HCT116 (cell line): ENCODE results near the gene STK39. TPM values are rescaled to one million over a fixed set of nuclear protein-coding genes. Genes with fewer than 3 reads are reported as not detected.

Source experiments
- ATAC-seq: fragments of 200-7000 bp; cut with Tn5 transposase; 2 replicates; pipeline ENCODE4 v1.9.1; 2020; ENCODE audit warnings: mild to moderate bottlenecking, moderate library complexity
- BruUV-seq: library from RNA; stranded (reverse); fragments of 400-500 nt; replicated peaks from 2 replicates; lab custom pipeline; 2021; lab: Mats Ljungman, UMichigan
- CTCF ChIA-PET: fragments of 300-600 bp; sonication (Branson Sonifier 250); formaldehyde crosslinking; loops from one replicate; lab custom pipeline; 2021; ENCODE audit warnings: antibody characterized with exemption; lab: Charles Lee
- POLR2A ChIA-PET: fragments of 300-600, 350-600 bp; sonication (Branson Sonifier 250); formaldehyde crosslinking; loops from one replicate; lab custom pipeline; 2021; ENCODE audit warnings: antibody characterized with exemption; lab: Charles Lee
- RAD21 ChIA-PET, 2 experiments: fragments of 300-600 bp; sonication (Branson Sonifier 250); formaldehyde crosslinking; loops; one replicate each; lab custom pipeline; 2023; ENCODE audit warnings: low total read pairs in 2 of 2; ENCODE audit not compliant: uncharacterized antibody in 2 of 2, unreplicated experiment in 2 of 2, low non-redundant PET in 1 of 2; lab: Charles Lee
- DNase-seq: peaks from one replicate; pipeline ENCODE4 v3.0.0-alpha.2; 2010; ENCODE audit warnings: low read depth, low spot score
- H2AFZ ChIP-seq: fragments of 200-600 bp; shearing (Covaris generic), sonication (generic); 2 replicates; pipeline ENCODE4 v1.6.1; 2017; ENCODE audit warnings: low read depth, mixed run types, mixed read lengths, antibody characterized with exemption, low read length; ENCODE audit not compliant: poor library complexity, severe bottlenecking
- H3K27ac ChIP-seq: 2 replicates; pipeline ENCODE4 v1.5.1; 2012; ENCODE audit warnings: low read depth, low read length
- H3K27me3 ChIP-seq: fragments of 200-600 bp; sonication (generic); 2 replicates; pipeline ENCODE4 v1.6.1; 2016; ENCODE audit warnings: mixed run types, low read length, mixed read lengths; ENCODE audit not compliant: insufficient read depth
- H3K36me3 ChIP-seq, 2 experiments: fragments of 200-500 bp in 1 of 2; fragments of 200-600 bp in 1 of 2; sonication (Bioruptor generic) in 1 of 2; sonication (generic) in 1 of 2; 2 replicates each; pipeline versions ENCODE4 v1.5.1 to v1.6.1; 2014 to 2016; ENCODE audit warnings: low read length in 2 of 2, inconsistent platforms in 1 of 2, mixed read lengths in 1 of 2, mixed run types in 1 of 2; ENCODE audit not compliant: insufficient read depth in 2 of 2, control insufficient read depth in 1 of 2
- H3K4me1 ChIP-seq, 2 experiments: fragments of 200-600 bp in 1 of 2; sonication (generic) in 1 of 2; 2 replicates each; pipeline versions ENCODE4 v1.5.1 to v1.6.1; 2012 to 2017; ENCODE audit warnings: low read length in 2 of 2, inconsistent platforms in 1 of 2, mild to moderate bottlenecking in 1 of 2, mixed read lengths in 1 of 2, mixed run types in 1 of 2, moderate library complexity in 1 of 2; ENCODE audit not compliant: insufficient read depth in 2 of 2, control insufficient read depth in 1 of 2
- H3K4me2 ChIP-seq: fragments of 200-600 bp; sonication (generic); 2 replicates; pipeline ENCODE4 v1.6.1; 2017; ENCODE audit warnings: mixed run types, low read length, mixed read lengths
- H3K4me3 ChIP-seq, 2 experiments: fragments of 200-600 bp in 1 of 2; sonication (generic) in 1 of 2; replicated peaks in 1 of 2; 2 replicates each; pipeline ENCODE4 v1.5.1; 2011 to 2016; ENCODE audit warnings: low read length in 2 of 2, control low read depth in 1 of 2, low read depth in 1 of 2, mild to moderate bottlenecking in 1 of 2, mixed read lengths in 1 of 2, mixed run types in 1 of 2
- H3K79me2 ChIP-seq: fragments of 200-600 bp; sonication (generic); 2 replicates; pipeline ENCODE4 v1.6.1; 2017; ENCODE audit warnings: mild to moderate bottlenecking, mixed run types, low read length, moderate library complexity, mixed read lengths; ENCODE audit not compliant: insufficient read depth
- H3K9ac ChIP-seq: fragments of 200-600 bp; sonication (generic); 2 replicates; pipeline ENCODE4 v1.6.1; 2016; ENCODE audit warnings: low read length, mixed read lengths
- H3K9me2 ChIP-seq: fragments of 200-600 bp; sonication (generic), shearing (Covaris generic); 2 replicates; pipeline ENCODE4 v1.6.1; 2017; ENCODE audit warnings: mixed run types, mild to moderate bottlenecking, moderate library complexity; ENCODE audit not compliant: insufficient read depth
- H3K9me3 ChIP-seq, 2 experiments: fragments of 200-500 bp in 1 of 2; fragments of 200-600 bp in 1 of 2; sonication (Bioruptor generic) in 1 of 2; sonication (generic) in 1 of 2; 2 replicates each; pipeline ENCODE4 v1.6.1; 2014 to 2017; ENCODE audit warnings: low read length in 2 of 2, mixed read lengths in 2 of 2, inconsistent platforms in 1 of 2, low read depth in 1 of 2, mild to moderate bottlenecking in 1 of 2, mixed run types in 1 of 2, moderate library complexity in 1 of 2; ENCODE audit not compliant: control insufficient read depth in 1 of 2, insufficient read depth in 1 of 2
- H4K20me1 ChIP-seq: fragments of 200-600 bp; sonication (generic), shearing (Covaris generic); 2 replicates; pipeline ENCODE4 v1.6.1; 2017; ENCODE audit warnings: mixed run types, mild to moderate bottlenecking, moderate library complexity; ENCODE audit not compliant: insufficient read depth
- CBX3 ChIP-seq: IDR thresholded peaks from 2 replicates; pipeline ENCODE4 v1.6.1; 2012; ENCODE audit warnings: low read depth
- CEBPB ChIP-seq: IDR thresholded peaks from 2 replicates; pipeline ENCODE4 v1.6.1; 2012; ENCODE audit warnings: low read depth
- ELF1 ChIP-seq: IDR thresholded peaks from 2 replicates; pipeline ENCODE4 v1.6.1; 2012; ENCODE audit warnings: low read depth, borderline replicate concordance
- EZH2phosphoT487 ChIP-seq: fragments of 200-600 bp; IDR thresholded peaks from 2 replicates; pipeline ENCODE4 v1.6.1; 2018; ENCODE audit warnings: antibody characterized with exemption, borderline replicate concordance
- FOSL1 ChIP-seq: IDR thresholded peaks from 2 replicates; pipeline ENCODE4 v1.6.1; 2012; ENCODE audit warnings: low read depth
- JUND ChIP-seq: IDR thresholded peaks from 2 replicates; pipeline ENCODE4 v1.6.1; 2012
- RAD21 ChIP-seq: IDR thresholded peaks from 2 replicates; pipeline ENCODE4 v1.6.1; 2012; ENCODE audit warnings: low read depth, mild to moderate bottlenecking
- SIN3A ChIP-seq: IDR thresholded peaks from 2 replicates; pipeline ENCODE4 v1.6.1; 2012; ENCODE audit warnings: low read depth
- SP1 ChIP-seq: IDR thresholded peaks from 2 replicates; pipeline ENCODE4 v1.6.1; 2012; ENCODE audit warnings: low read depth
- SRF ChIP-seq: IDR thresholded peaks from 2 replicates; pipeline ENCODE4 v1.6.1; 2012; ENCODE audit warnings: low read depth
- TCF7L2 ChIP-seq: IDR thresholded peaks from 2 replicates; pipeline ENCODE4 v1.7.0; 2011; ENCODE audit warnings: borderline replicate concordance, inconsistent platforms; ENCODE audit not compliant: insufficient read depth, insufficient read length; ENCODE audit errors: extremely low read depth
- YY1 ChIP-seq: IDR thresholded peaks from 2 replicates; pipeline ENCODE4 v1.6.1; 2011; ENCODE audit warnings: low read length, low read depth, moderate library complexity, mild to moderate bottlenecking; ENCODE audit not compliant: insufficient replicate concordance; ENCODE audit errors: extremely low read depth
- ZFX ChIP-seq: fragments of 450-650 bp; IDR thresholded peaks from 2 replicates; pipeline ENCODE4 v1.6.1; 2017
- ZNF274 ChIP-seq: fragments of 200-500 bp; sonication (Bioruptor generic); IDR thresholded peaks from 2 replicates; pipeline ENCODE4 v1.6.1; 2014; ENCODE audit warnings: mild to moderate bottlenecking, low read depth, low read length, inconsistent platforms
- intact Hi-C: fragments of 100-400 bp; cut with micrococcal nuclease; formaldehyde crosslinking; loops from 2 replicates; pipeline ENCODE4 v1.10.0; 2022
- total RNA-seq: library from RNA; stranded (reverse); gene quantifications from one replicate; pipeline ENCODE4 v1.2.1, GENCODE V29; 2021; ENCODE audit not compliant: unreplicated experiment
- TF ChIP-seq, protein P1 (sequence below): IDR thresholded peaks from 2 replicates; pipeline ENCODE4 v1.6.1; 2012
- TF ChIP-seq, protein P2 (sequence below): IDR thresholded peaks from 2 replicates; pipeline ENCODE4 v1.6.1; 2012
- TF ChIP-seq, protein P3 (sequence below): IDR thresholded peaks from 2 replicates; pipeline ENCODE4 v1.6.1; 2011; ENCODE audit warnings: mild to moderate bottlenecking, low read length, moderate library complexity; ENCODE audit not compliant: insufficient replicate concordance; ENCODE audit errors: extremely low read depth
- TF ChIP-seq, protein P4 (sequence below), 3 experiments: fragments of 200-600 bp in 1 of 3; sonication (generic) in 1 of 3; IDR thresholded peaks in 2 of 3; conservative IDR thresholded peaks in 1 of 3; 2 replicates each; pipeline ENCODE4 v1.5.1; 2012 to 2017; ENCODE audit warnings: low read depth in 2 of 3, low read length in 2 of 3, antibody characterized with exemption in 1 of 3, borderline replicate concordance in 1 of 3, control low read depth in 1 of 3, mild to moderate bottlenecking in 1 of 3, mixed read lengths in 1 of 3, mixed run types in 1 of 3, moderate library complexity in 1 of 3; ENCODE audit not compliant: insufficient read depth in 1 of 3

Gene STK39
- total RNA-seq, 1 experiment from 2014 or later, result 118 TPM

DNA sequence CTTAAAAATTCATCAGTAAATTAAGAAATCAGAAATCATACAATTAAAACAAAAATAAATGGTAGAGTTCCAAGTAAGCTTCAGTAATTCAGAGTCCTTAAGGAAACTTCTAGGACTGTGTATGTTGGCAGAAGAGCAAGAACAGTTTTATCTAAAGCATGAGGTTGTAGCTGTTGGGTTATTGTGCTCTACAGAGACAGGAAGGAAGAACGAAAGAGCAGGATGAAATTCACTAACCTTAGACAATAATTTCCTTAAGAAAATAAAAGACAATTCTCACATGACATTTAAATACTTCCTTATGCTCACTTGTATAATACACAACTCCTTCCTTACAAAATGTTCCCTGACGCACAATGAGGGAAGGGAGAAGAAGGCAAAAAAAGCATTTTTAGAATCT, 133.4 kb downstream of the STK39 start:
- no peak for ATAC-seq
- TF ChIP-seq CBX3 (no peak), ZFX (no peak), ELF1 (no peak), RAD21 (no peak), YY1 (no peak), SRF (no peak), SIN3A (no peak), JUND (no peak), FOSL1 (no peak), ZNF274 (no peak), CEBPB (no peak), EZH2phosphoT487 (no peak), TCF7L2 (no peak), SP1 (no peak)
- TF ChIP-seq, protein P1, sequence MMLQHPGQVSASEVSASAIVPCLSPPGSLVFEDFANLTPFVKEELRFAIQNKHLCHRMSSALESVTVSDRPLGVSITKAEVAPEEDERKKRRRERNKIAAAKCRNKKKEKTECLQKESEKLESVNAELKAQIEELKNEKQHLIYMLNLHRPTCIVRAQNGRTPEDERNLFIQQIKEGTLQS, result no peak
- TF ChIP-seq, protein P2, sequence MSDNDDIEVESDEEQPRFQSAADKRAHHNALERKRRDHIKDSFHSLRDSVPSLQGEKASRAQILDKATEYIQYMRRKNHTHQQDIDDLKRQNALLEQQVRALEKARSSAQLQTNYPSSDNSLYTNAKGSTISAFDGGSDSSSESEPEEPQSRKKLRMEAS, result no peak
- TF ChIP-seq, protein P3, sequence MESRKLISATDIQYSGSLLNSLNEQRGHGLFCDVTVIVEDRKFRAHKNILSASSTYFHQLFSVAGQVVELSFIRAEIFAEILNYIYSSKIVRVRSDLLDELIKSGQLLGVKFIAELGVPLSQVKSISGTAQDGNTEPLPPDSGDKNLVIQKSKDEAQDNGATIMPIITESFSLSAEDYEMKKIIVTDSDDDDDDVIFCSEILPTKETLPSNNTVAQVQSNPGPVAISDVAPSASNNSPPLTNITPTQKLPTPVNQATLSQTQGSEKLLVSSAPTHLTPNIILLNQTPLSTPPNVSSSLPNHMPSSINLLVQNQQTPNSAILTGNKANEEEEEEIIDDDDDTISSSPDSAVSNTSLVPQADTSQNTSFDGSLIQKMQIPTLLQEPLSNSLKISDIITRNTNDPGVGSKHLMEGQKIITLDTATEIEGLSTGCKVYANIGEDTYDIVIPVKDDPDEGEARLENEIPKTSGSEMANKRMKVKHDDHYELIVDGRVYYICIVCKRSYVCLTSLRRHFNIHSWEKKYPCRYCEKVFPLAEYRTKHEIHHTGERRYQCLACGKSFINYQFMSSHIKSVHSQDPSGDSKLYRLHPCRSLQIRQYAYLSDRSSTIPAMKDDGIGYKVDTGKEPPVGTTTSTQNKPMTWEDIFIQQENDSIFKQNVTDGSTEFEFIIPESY, result no peak
- TF ChIP-seq, protein P4, sequence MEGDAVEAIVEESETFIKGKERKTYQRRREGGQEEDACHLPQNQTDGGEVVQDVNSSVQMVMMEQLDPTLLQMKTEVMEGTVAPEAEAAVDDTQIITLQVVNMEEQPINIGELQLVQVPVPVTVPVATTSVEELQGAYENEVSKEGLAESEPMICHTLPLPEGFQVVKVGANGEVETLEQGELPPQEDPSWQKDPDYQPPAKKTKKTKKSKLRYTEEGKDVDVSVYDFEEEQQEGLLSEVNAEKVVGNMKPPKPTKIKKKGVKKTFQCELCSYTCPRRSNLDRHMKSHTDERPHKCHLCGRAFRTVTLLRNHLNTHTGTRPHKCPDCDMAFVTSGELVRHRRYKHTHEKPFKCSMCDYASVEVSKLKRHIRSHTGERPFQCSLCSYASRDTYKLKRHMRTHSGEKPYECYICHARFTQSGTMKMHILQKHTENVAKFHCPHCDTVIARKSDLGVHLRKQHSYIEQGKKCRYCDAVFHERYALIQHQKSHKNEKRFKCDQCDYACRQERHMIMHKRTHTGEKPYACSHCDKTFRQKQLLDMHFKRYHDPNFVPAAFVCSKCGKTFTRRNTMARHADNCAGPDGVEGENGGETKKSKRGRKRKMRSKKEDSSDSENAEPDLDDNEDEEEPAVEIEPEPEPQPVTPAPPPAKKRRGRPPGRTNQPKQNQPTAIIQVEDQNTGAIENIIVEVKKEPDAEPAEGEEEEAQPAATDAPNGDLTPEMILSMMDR (IDR thresholded peaks at IDR 0.05 in 2 of 3, conservative IDR thresholded peaks at IDR 0.05 in 1 of 3; ENCODE audit: borderline replicate concordance in 1 of 3, insufficient read depth in 1 of 3, low read depth in 2 of 3, low read length in 2 of 3), result no peak
- no peak for DNase-seq
- POLR2A ChIA-PET, result no interaction called here
- CTCF ChIA-PET, result no interaction called here
- Histone ChIP-seq H3K9ac (no peak overlapping the region), H3K27me3 (no peaks in the 10 kb centered on the region), H4K20me1 (no peaks in the 10 kb centered on the region; the same call in none of the 2 replicates), H3K4me1 (no peaks in the 10 kb centered on the region), H2AFZ (no peak overlapping the region), H3K27ac (no peak overlapping the region), H3K9me2 (no peaks in the 10 kb centered on the region), H3K79me2 (peaks cover 57% of the 10 kb centered on the region), H3K36me3 (peaks cover 0 to 27% of the 10 kb centered on the region in 2 experiments; a peak in 2 of 4 replicates), H3K4me3 (no peak overlapping the region), H3K4me2 (no peak overlapping the region), H3K9me3 (no peaks in the 10 kb centered on the region)
- no TSS peak for BruUV-seq
- intact Hi-C loops, result loop anchor here (10.0 kb wide), 2 partner anchors 249 to 849 kb away; no protein-coding TSS in a partner anchor
- RAD21 ChIA-PET, result no interaction called here
